Measurements from ENCODE around the gene NUMBL.

Gene NUMBL

GRCh38 chr19:40693150-40693788, 2.8 kb upstream of the NUMBL start:
- no peak for DNase-seq (ENCODE audit: low read depth, low spot score)
- no peak overlapping the region for H3K4me3 ChIP-seq (ENCODE audit: low read length)

- no peak overlapping the region for H3K4me3 ChIP-seq (ENCODE audit: low read length)
- DNase-seq (ENCODE audit: low read depth, low spot score): no peak
Observed at GRCh38 chr19:40692212-40692551, 1.7 kb upstream of the NUMBL start.

- DNase-seq (ENCODE audit: low read depth, low spot score): peak; percentile 3
- peak overlapping the region; percentile 60 for H3K4me3 ChIP-seq (ENCODE audit: low read length)
Observed at GRCh38 chr19:40691421-40692211, 1.2 kb upstream of the NUMBL start.

- DNase-seq (ENCODE audit: low read depth, low spot score): peak; percentile 68
- H3K4me3 ChIP-seq (ENCODE audit: low read length): peak overlapping the region; percentile 60
Observed at GRCh38 chr19:40690693-40691420, 406 bp upstream of the NUMBL start.

GRCh38 chr19:40689339-40690049, 957 bp downstream of the NUMBL start:
- peak; percentile 39 for DNase-seq (ENCODE audit: low read depth, low spot score)
- peak overlapping the region; percentile 50 for H3K4me3 ChIP-seq (ENCODE audit: low read length)

GRCh38 chr19:40688987-40689338, 1.5 kb downstream of the NUMBL start:
- DNase-seq (ENCODE audit: low read depth, low spot score): no peak
- H3K4me3 ChIP-seq (ENCODE audit: low read length): no peak overlapping the region

- no peak for DNase-seq (ENCODE audit: low read depth, low spot score)
- no peak overlapping the region for H3K4me3 ChIP-seq (ENCODE audit: low read length)
Observed at GRCh38 chr19:40688309-40688708, 2.1 kb downstream of the NUMBL start.

GRCh38 chr19:40687525-40688016, 2.9 kb downstream of the NUMBL start:
- no peak overlapping the region for H3K4me3 ChIP-seq (ENCODE audit: low read length)
- no peak for DNase-seq (ENCODE audit: low read depth, low spot score)

- DNase-seq (ENCODE audit: low read depth, low spot score): no peak
- H3K4me3 ChIP-seq (ENCODE audit: low read length): no peak overlapping the region
Observed at GRCh38 chr19:40686882-40687524, 3.4 kb downstream of the NUMBL start.

GRCh38 chr19:40685563-40685962, 4.9 kb downstream of the NUMBL start:
- H3K4me3 ChIP-seq (ENCODE audit: low read length): no peak overlapping the region
- DNase-seq (ENCODE audit: low read depth, low spot score): no peak

GRCh38 chr19:40685016-40685526, 5.4 kb downstream of the NUMBL start:
- no peak overlapping the region for H3K4me3 ChIP-seq (ENCODE audit: low read length)
- DNase-seq (ENCODE audit: low read depth, low spot score): no peak

GRCh38 chr19:40684280-40684679, 6.2 kb downstream of the NUMBL start:
- DNase-seq (ENCODE audit: low read depth, low spot score): no peak
- no peak overlapping the region for H3K4me3 ChIP-seq (ENCODE audit: low read length)

GRCh38 chr19:40683437-40683836, 7.0 kb downstream of the NUMBL start:
- H3K4me3 ChIP-seq (ENCODE audit: low read length): no peak overlapping the region
- DNase-seq (ENCODE audit: low read depth, low spot score): no peak

GRCh38 chr19:40682431-40682964, 8.0 kb downstream of the NUMBL start:
- DNase-seq (ENCODE audit: low read depth, low spot score): no peak
- no peak overlapping the region for H3K4me3 ChIP-seq (ENCODE audit: low read length)

GRCh38 chr19:40681039-40681438, 9.4 kb downstream of the NUMBL start:
- no peak for DNase-seq (ENCODE audit: low read depth, low spot score)
- no peak overlapping the region for H3K4me3 ChIP-seq (ENCODE audit: low read length)

GRCh38 chr19:40677156-40677555, 13.3 kb downstream of the NUMBL start:
- no peak for DNase-seq (ENCODE audit: low read depth, low spot score)
- no peak overlapping the region for H3K4me3 ChIP-seq (ENCODE audit: low read length)

- DNase-seq (ENCODE audit: low read depth, low spot score): peak; percentile 33
- no peak overlapping the region for H3K4me3 ChIP-seq (ENCODE audit: low read length)
Observed at GRCh38 chr19:40674291-40674690, 16.2 kb downstream of the NUMBL start.

- peak; percentile 44 for DNase-seq (ENCODE audit: low read depth, low spot score)
- H3K4me3 ChIP-seq (ENCODE audit: low read length): no peak overlapping the region
Observed at GRCh38 chr19:40673397-40673796, 17.1 kb downstream of the NUMBL start.
